ENCODE measurements around the gene ACAN. TPM values are rescaled to one million over a fixed set of nuclear protein-coding genes. Genes with fewer than 3 reads are reported as not detected.

ACAN gene
- total and polyA plus RNA-seq, 9 of the 15 experiments (the other 6 are each of a cell fraction or from before 2014, with no cell fraction given) = not detected

- no peak for FAIRE-seq
- WGBS (ENCODE audit: insufficient coverage, low coverage, missing lambda C conversion rate) = under 1% methylated on average over 7 of the region's 7 CpGs
- CTCF ChIA-PET (ENCODE audit: low intra/inter-chr PET ratio) = no interaction called here
These were observed 12.8 kb upstream of the ACAN start for GRCh38 chr15:88790486-88790885.

More at GRCh38 chr15:88790486-88790885, 12.8 kb upstream of the ACAN start:
- H2AFZ ChIP-seq (ENCODE audit: low read depth, low read length) = no peak overlapping the region
- H3K9me3 ChIP-seq (replicated peaks; ENCODE audit: control insufficient read depth, insufficient read depth, low read depth, low read length) = no peaks in the 10 kb centered on the region
- DNase-seq (ENCODE audit: extremely low read depth in 1 of 4, low spot score in 3 of 4) = no peak
- H3K9ac ChIP-seq (ENCODE audit: insufficient read depth in 1 of 2, low read depth in 2 of 2, low read length in 2 of 2) = no peak overlapping the region
- intact Hi-C loops (cut with micrococcal nuclease) = no loop called here
- no peak for ATAC-seq
- in situ Hi-C loops (cut with MboI) = no loop called here
- peaks cover 24 to 44% of the 10 kb centered on the region in 2 experiments for H3K27me3 ChIP-seq (ENCODE audit: control insufficient read depth in 2 of 2, insufficient read depth in 2 of 2, low read length in 2 of 2)
- no peaks in the 10 kb centered on the region for H3K36me3 ChIP-seq (ENCODE audit: control insufficient read depth, insufficient read depth, low read length)
- peaks cover 4% of the 10 kb centered on the region; the same call in 1 of the 2 replicates for H4K20me1 ChIP-seq (replicated peaks; ENCODE audit: control insufficient read depth, insufficient read depth, low read length)
- H3K9me1 ChIP-seq (ENCODE audit: control insufficient read depth, insufficient read depth, low read length) = no peaks in the 10 kb centered on the region
- no peaks in the 10 kb centered on the region for H3K79me2 ChIP-seq (ENCODE audit: control insufficient read depth, insufficient read depth, low read length)
- no peak overlapping the region for H3K4me3 ChIP-seq
- H3K4me1 ChIP-seq (replicated peaks in 1 of 2; ENCODE audit: control insufficient read depth in 2 of 2, insufficient read depth in 2 of 2, low read length in 2 of 2) = no peaks in the 10 kb centered on the region
- no peak overlapping the region for H3K4me2 ChIP-seq (ENCODE audit: insufficient read depth, low read length)
- BruUV-seq (replicated peaks) = no TSS peak
- POLR2A ChIA-PET = interaction anchor here (0.5 to 2.0 kb wide), 2 partner anchors 9 to 134 kb away, joined by 3 to 5 read pairs; no protein-coding TSS in a partner anchor
- H3K27ac ChIP-seq (ENCODE audit: extremely low read depth, low read depth, low read length) = no peak overlapping the region
- TF ChIP-seq THAP12 (CRISPR knock-in tag; IDR thresholded peaks at IDR 0.05) (no peak), NFIC (IDR thresholded peaks at IDR 0.05) (no peak), BMI1 (IDR thresholded peaks at IDR 0.05; ENCODE audit: low read length) (no peak), ZNF280B (CRISPR knock-in tag; IDR thresholded peaks at IDR 0.05) (no peak), PTTG1 (tag; IDR thresholded peaks at IDR 0.05; ENCODE audit: low read depth) (no peak), ZBTB7A (IDR thresholded peaks at IDR 0.05; ENCODE audit: borderline replicate concordance, control insufficient read depth, low read depth, low read length) (no peak)

All from K562 (cell line).